ENCODE results near the gene COPG1. TPM values are rescaled to one million over a fixed set of nuclear protein-coding genes. Genes with fewer than 3 reads are reported as not detected.
"Not testable (repeated sequence)": the region's sequence is repeated elsewhere in the genome, so short reads cannot be mapped to it uniquely, and the experiment has no call there.

The COPG1 gene
- total RNA-seq, 3 donors from 2014 or later = 82.6 to 121 (median 102) TPM

GRCh38 chr3:129245141-129245540 is 4.3 kb upstream of the COPG1 start:
- intact Hi-C loops (cut with DNase I; ENCODE audit: low total_unique reads) = no loop called here
- Histone ChIP-seq H3K4me3 (no peak overlapping the region), H3K36me3 (no peaks in the 10 kb centered on the region), H3K4me1 (peaks cover 0 to under 1% of the 10 kb centered on the region in 2 donors), H3K27ac (peak overlapping the region; percentile 48 to 72), H3K27me3 (no peaks in the 10 kb centered on the region), H3K9me3 (no peaks in the 10 kb centered on the region)
- TF ChIP-seq CTCF (IDR thresholded peaks at IDR 0.05) (no peak), POLR2AphosphoS5 (IDR thresholded peaks at IDR 0.05) (no peak)
- DNase-seq (ENCODE audit: low spot score in 2 of 2) = no peak

GRCh38 chr3:129245641-129246306 is 3.6 kb upstream of the COPG1 start:
- peak; percentile 67 to 73 for DNase-seq (ENCODE audit: low spot score in 2 of 2)
- Histone ChIP-seq H3K4me3 (peak overlapping the region in 1 of 3 donors; percentile 34), H3K27ac (peak overlapping the region; percentile 48 to 72)
- H3K9me3 ChIP-seq; intact Hi-C loops (cut with DNase I; ENCODE audit: low total_unique reads); H3K4me1 ChIP-seq; H3K36me3 ChIP-seq; H3K27me3 ChIP-seq: not testable (repeated sequence)
- TF ChIP-seq CTCF (IDR thresholded peaks at IDR 0.05) = peak; percentile 87 to 97 (median 95)
- TF ChIP-seq POLR2AphosphoS5 (IDR thresholded peaks at IDR 0.05) = peak in 2 of 3 donors; percentile 31 to 54

GRCh38 chr3:129246636-129247035 is 2.8 kb upstream of the COPG1 start:
- Histone ChIP-seq H3K36me3 (no peaks in the 10 kb centered on the region), H3K9me3 (no peaks in the 10 kb centered on the region), H3K4me3 (no peak overlapping the region), H3K27me3 (no peaks in the 10 kb centered on the region), H3K4me1 (peaks cover 0 to 4% of the 10 kb centered on the region in 2 donors), H3K27ac (no peak overlapping the region)
- intact Hi-C loops (cut with DNase I; ENCODE audit: low total_unique reads) = no loop called here
- TF ChIP-seq POLR2A (IDR thresholded peaks at IDR 0.05) (no peak), POLR2AphosphoS5 (IDR thresholded peaks at IDR 0.05) (no peak), CTCF (IDR thresholded peaks at IDR 0.05) (no peak)
- no peak for DNase-seq (ENCODE audit: low spot score in 2 of 2)

GRCh38 chr3:129248286-129248979 is 973 bp upstream of the COPG1 start:
- peak overlapping the region; percentile 81 to 99 (median 88) for H3K4me3 ChIP-seq
- no peaks in the 10 kb centered on the region for H3K27me3 ChIP-seq
- H3K9me3 ChIP-seq = no peaks in the 10 kb centered on the region
- TF ChIP-seq CTCF (IDR thresholded peaks at IDR 0.05) (no peak), POLR2AphosphoS5 (IDR thresholded peaks at IDR 0.05) (no peak), POLR2A (IDR thresholded peaks at IDR 0.05) (no peak)
- intact Hi-C loops (cut with DNase I; ENCODE audit: low total_unique reads) = no loop called here
- peaks cover 0 to 4% of the 10 kb centered on the region in 2 donors for H3K4me1 ChIP-seq
- peaks cover under 1% of the 10 kb centered on the region for H3K36me3 ChIP-seq
- no peak for DNase-seq (ENCODE audit: low spot score in 2 of 2)
- peak overlapping the region; percentile 33 to 91 for H3K27ac ChIP-seq

GRCh38 chr3:129252748-129253147 is 3.3 kb downstream of the COPG1 start:
- H3K36me3 ChIP-seq = peaks cover 25% of the 10 kb centered on the region
- intact Hi-C loops (cut with DNase I; ENCODE audit: low total_unique reads) = no loop called here
- no peak for DNase-seq (ENCODE audit: low spot score in 2 of 2)

More at GRCh38 chr3:129252748-129253147, 3.3 kb downstream of the COPG1 start:
- Histone ChIP-seq H3K4me3 (no peak overlapping the region), H3K27ac (no peak overlapping the region), H3K27me3 (no peaks in the 10 kb centered on the region), H3K9me3 (no peaks in the 10 kb centered on the region), H3K4me1 (peaks cover 0 to 4% of the 10 kb centered on the region in 2 donors)
- TF ChIP-seq POLR2AphosphoS5 (IDR thresholded peaks at IDR 0.05) (no peak), CTCF (IDR thresholded peaks at IDR 0.05) (no peak), POLR2A (IDR thresholded peaks at IDR 0.05) (no peak)

Data from breast epithelium (tissue), 4 donors.